Measurements from ENCODE around the gene WIZ. TPM values are rescaled to one million over a fixed set of nuclear protein-coding genes. Genes with fewer than 3 reads are reported as not detected.

The WIZ gene
- total and polyA plus RNA-seq, 9 of the 15 experiments (the other 6 are each of a cell fraction or from before 2014, with no cell fraction given) = 0.06 to 37.5 (median 4.8) TPM

DNA sequence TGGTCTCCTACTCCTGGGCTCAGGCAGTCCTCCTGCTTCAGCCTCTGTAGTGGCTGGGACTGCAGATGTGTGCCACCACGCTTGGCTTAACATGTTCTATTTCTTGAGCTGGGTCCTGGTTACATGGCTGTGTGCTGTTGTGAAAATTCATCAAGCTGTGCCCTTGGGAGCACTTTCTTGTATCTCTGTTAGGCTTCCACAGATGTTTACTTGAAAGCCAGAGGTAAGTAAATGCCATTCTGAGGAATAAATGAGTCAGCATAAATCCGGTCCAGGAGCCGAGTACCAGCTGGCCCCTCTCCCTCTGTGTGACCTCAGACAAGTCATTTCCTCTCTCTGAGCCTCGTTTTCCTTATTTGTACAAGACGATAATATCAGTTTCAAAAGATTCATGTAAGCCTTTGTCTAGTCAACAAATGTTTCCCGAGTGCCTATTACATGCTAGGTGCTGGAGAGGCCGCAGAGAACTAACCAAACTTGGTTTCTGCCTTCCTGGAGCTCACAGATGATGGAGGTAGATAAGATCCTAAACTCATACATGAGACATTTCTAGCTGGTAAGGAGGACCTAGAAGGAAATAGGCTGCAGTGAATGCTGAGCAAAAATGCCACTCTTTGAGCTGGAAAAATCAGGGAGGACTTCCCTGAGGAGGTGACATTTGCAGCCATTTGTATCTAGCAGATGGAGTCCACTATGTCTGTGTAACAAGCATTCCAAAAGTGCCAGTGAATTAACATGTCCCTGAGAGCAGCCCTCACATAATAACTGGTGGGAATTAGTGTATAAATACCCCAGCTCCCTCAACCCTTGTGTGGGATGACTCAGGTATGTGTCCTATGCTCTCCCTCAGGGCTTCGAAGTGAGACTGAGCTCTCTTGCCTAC lies 17.3 kb upstream of the WIZ start (continued):
- peak; percentile 99 for TF ChIP-seq ZFP36 (IDR thresholded peaks at IDR 0.05; ENCODE audit: low read depth, low read length, partially characterized antibody)
- TF ChIP-seq, protein P1, sequence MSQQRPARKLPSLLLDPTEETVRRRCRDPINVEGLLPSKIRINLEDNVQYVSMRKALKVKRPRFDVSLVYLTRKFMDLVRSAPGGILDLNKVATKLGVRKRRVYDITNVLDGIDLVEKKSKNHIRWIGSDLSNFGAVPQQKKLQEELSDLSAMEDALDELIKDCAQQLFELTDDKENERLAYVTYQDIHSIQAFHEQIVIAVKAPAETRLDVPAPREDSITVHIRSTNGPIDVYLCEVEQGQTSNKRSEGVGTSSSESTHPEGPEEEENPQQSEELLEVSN (IDR thresholded peaks at IDR 0.05; ENCODE audit: borderline replicate concordance in 1 of 2, extremely low read depth in 1 of 2, insufficient read depth in 1 of 2, insufficient read length in 1 of 2, low read depth in 1 of 2, low read length in 1 of 2, poor library complexity in 1 of 2, severe bottlenecking in 1 of 2) = no peak
- TF ChIP-seq, protein P2, sequence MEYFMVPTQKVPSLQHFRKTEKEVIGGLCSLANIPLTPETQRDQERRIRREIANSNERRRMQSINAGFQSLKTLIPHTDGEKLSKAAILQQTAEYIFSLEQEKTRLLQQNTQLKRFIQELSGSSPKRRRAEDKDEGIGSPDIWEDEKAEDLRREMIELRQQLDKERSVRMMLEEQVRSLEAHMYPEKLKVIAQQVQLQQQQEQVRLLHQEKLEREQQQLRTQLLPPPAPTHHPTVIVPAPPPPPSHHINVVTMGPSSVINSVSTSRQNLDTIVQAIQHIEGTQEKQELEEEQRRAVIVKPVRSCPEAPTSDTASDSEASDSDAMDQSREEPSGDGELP (CRISPR knock-in tag; IDR thresholded peaks at IDR 0.05; ENCODE audit: borderline replicate concordance) = no peak
- no peak for TF ChIP-seq MCM5 (IDR thresholded peaks at IDR 0.05; ENCODE audit: low read depth)
- TF ChIP-seq ZNF384 (IDR thresholded peaks at IDR 0.05; ENCODE audit: low read depth, low read length) = no peak
- no peak for TF ChIP-seq SAFB (IDR thresholded peaks at IDR 0.05; ENCODE audit: borderline replicate concordance, low read depth, low read length)
- TF ChIP-seq, protein P3, sequence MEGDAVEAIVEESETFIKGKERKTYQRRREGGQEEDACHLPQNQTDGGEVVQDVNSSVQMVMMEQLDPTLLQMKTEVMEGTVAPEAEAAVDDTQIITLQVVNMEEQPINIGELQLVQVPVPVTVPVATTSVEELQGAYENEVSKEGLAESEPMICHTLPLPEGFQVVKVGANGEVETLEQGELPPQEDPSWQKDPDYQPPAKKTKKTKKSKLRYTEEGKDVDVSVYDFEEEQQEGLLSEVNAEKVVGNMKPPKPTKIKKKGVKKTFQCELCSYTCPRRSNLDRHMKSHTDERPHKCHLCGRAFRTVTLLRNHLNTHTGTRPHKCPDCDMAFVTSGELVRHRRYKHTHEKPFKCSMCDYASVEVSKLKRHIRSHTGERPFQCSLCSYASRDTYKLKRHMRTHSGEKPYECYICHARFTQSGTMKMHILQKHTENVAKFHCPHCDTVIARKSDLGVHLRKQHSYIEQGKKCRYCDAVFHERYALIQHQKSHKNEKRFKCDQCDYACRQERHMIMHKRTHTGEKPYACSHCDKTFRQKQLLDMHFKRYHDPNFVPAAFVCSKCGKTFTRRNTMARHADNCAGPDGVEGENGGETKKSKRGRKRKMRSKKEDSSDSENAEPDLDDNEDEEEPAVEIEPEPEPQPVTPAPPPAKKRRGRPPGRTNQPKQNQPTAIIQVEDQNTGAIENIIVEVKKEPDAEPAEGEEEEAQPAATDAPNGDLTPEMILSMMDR (IDR thresholded peaks at IDR 0.05 in 2 of 3, conservative IDR thresholded peaks at IDR 0.05 in 1 of 3; ENCODE audit: insufficient read depth in 2 of 3, low read depth in 1 of 3, low read length in 3 of 3) = no peak
- no peak for TF ChIP-seq KLF10 (CRISPR knock-in tag; IDR thresholded peaks at IDR 0.05)
- TF ChIP-seq, protein P4, sequence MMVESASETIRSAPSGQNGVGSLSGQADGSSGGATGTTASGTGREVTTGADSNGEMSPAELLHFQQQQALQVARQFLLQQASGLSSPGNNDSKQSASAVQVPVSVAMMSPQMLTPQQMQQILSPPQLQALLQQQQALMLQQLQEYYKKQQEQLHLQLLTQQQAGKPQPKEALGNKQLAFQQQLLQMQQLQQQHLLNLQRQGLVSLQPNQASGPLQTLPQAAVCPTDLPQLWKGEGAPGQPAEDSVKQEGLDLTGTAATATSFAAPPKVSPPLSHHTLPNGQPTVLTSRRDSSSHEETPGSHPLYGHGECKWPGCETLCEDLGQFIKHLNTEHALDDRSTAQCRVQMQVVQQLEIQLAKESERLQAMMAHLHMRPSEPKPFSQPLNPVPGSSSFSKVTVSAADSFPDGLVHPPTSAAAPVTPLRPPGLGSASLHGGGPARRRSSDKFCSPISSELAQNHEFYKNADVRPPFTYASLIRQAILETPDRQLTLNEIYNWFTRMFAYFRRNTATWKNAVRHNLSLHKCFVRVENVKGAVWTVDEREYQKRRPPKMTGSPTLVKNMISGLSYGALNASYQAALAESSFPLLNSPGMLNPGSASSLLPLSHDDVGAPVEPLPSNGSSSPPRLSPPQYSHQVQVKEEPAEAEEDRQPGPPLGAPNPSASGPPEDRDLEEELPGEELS (CRISPR knock-in tag; IDR thresholded peaks at IDR 0.05; ENCODE audit: borderline replicate concordance) = no peak
- no peak for TF ChIP-seq ETV5 (CRISPR knock-in tag; IDR thresholded peaks at IDR 0.05; ENCODE audit: low read depth)
- TF ChIP-seq TAF15 (IDR thresholded peaks at IDR 0.05; ENCODE audit: low read depth, low read length) = no peak
- TF ChIP-seq CBX3 (IDR thresholded peaks at IDR 0.05; ENCODE audit: borderline replicate concordance in 1 of 2, low read length in 2 of 2) = peak in 1 of 2 experiments; percentile 61; a peak in 1 of 3 replicates
- no peak for TF ChIP-seq SRSF9 (IDR thresholded peaks at IDR 0.05; ENCODE audit: borderline replicate concordance, low read depth, low read length)
- TF ChIP-seq U2AF1 (optimal IDR thresholded peaks at IDR 0.05; ENCODE audit: low read depth, low read length) = no peak
- TF ChIP-seq SNIP1 (IDR thresholded peaks at IDR 0.05; ENCODE audit: low read depth) = no peak
- TF ChIP-seq NFXL1 (CRISPR knock-in tag; IDR thresholded peaks at IDR 0.05) = no peak
- peak; percentile 85 for TF ChIP-seq ZNF436 (CRISPR knock-in tag; IDR thresholded peaks at IDR 0.05)
- TF ChIP-seq KAT8 (IDR thresholded peaks at IDR 0.05; ENCODE audit: low read depth) = no peak
- TF ChIP-seq ZBTB8A (IDR thresholded peaks at IDR 0.05; ENCODE audit: partially characterized antibody) = no peak

All from K562 (cell line).